ENCODE measurements around the gene ADGRB3. TPM values are rescaled to one million over a fixed set of nuclear protein-coding genes. Genes with fewer than 3 reads are reported as not detected.

Gene ADGRB3
- total and polyA plus RNA-seq, 10 of the 15 experiments (the other 5 are each of a cell fraction or from before 2014, with no cell fraction given) = 0.03 to 0.06 TPM; not detected in 8

DNA sequence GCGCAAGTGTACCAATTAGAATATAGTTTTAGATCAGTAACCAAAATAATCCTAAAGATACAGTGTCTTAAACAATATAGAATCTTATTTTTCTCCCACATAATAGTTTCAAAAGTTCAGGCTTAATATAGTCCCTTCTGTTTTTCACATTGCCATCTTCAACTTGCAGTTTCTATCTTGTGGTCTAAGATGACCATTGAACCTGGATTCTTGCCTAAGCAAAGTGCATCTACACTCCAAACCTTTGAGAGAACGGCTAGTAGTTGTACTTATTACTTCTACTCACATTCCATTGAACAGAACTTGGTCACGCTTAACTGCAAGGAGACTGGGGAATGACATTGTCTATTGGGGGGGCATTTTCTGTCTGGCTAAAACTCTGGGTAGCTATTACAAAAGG lies 788.7 kb downstream of the ADGRB3 start:
- RAD21 ChIA-PET (ENCODE audit: unreplicated experiment) = no interaction called here
- 70% methylated on average over 3 of the region's 3 CpGs for WGBS (ENCODE audit: insufficient coverage, insufficient replicate concordance, low lambda C conversion rate, missing lambda C conversion rate)
- no peak overlapping the region for H3K9ac ChIP-seq (ENCODE audit: control insufficient read depth, insufficient read depth, low read length)
- no peak overlapping the region for H3K4me3 ChIP-seq
- no peaks in the 10 kb centered on the region for H3K27me3 ChIP-seq (replicated peaks in 1 of 2; ENCODE audit: control insufficient read depth in 2 of 2, insufficient read depth in 2 of 2, low read length in 1 of 2)
- in situ Hi-C loops (cut with MboI) (no loop called here), intact Hi-C loops (cut with micrococcal nuclease; ENCODE audit: unreplicated experiment) (no loop called here)
- no peak for ATAC-seq
- POLR2A ChIA-PET = no interaction called here
- no peak overlapping the region for H3K4me2 ChIP-seq (ENCODE audit: control insufficient read depth, insufficient read depth)
- no peaks in the 10 kb centered on the region for H3K36me3 ChIP-seq (ENCODE audit: control insufficient read depth in 2 of 2, insufficient read depth in 2 of 2, low read length in 1 of 2)
- H3K27ac ChIP-seq (ENCODE audit: control insufficient read depth, insufficient read depth) = no peak overlapping the region
- DNase-seq (ENCODE audit: low read depth, low spot score) = no peak
- H3K9me3 ChIP-seq (replicated peaks; ENCODE audit: control insufficient read depth, insufficient read depth, low read length) = no peaks in the 10 kb centered on the region
- CTCF ChIA-PET = no interaction called here
- H3K79me2 ChIP-seq (ENCODE audit: control insufficient read depth, insufficient read depth, low read length) = no peaks in the 10 kb centered on the region
- BruUV-seq (replicated peaks) = no TSS peak
- H4K20me1 ChIP-seq (ENCODE audit: control insufficient read depth, insufficient read depth) = no peaks in the 10 kb centered on the region
- H2AFZ ChIP-seq (ENCODE audit: control insufficient read depth, low read depth, low read length) = no peak overlapping the region
- SMC1A ChIA-PET (ENCODE audit: uncharacterized antibody, unreplicated experiment) = no interaction called here
- H3K4me1 ChIP-seq (ENCODE audit: control insufficient read depth, insufficient read depth, low read length) = no peaks in the 10 kb centered on the region
- no peak for FAIRE-seq
- no peak for TF ChIP-seq RELA (IDR thresholded peaks at IDR 0.05; ENCODE audit: borderline replicate concordance, partially characterized antibody)
- TF ChIP-seq CHD4 (IDR thresholded peaks at IDR 0.05) = no peak
- TF ChIP-seq CREB1 (IDR thresholded peaks at IDR 0.05; ENCODE audit: low read depth) = no peak
- no peak for TF ChIP-seq SUPT20H (IDR thresholded peaks at IDR 0.05; ENCODE audit: borderline replicate concordance, control insufficient read depth, low read depth, low read length)
- no peak for TF ChIP-seq SPI1 (IDR thresholded peaks at IDR 0.05; ENCODE audit: borderline replicate concordance, insufficient read depth, low read depth, low read length)
- TF ChIP-seq EED (IDR thresholded peaks at IDR 0.05; ENCODE audit: low read depth) = no peak
- no peak for TF ChIP-seq RUNX3 (IDR thresholded peaks at IDR 0.05; ENCODE audit: low read length)
- TF ChIP-seq, protein P1, sequence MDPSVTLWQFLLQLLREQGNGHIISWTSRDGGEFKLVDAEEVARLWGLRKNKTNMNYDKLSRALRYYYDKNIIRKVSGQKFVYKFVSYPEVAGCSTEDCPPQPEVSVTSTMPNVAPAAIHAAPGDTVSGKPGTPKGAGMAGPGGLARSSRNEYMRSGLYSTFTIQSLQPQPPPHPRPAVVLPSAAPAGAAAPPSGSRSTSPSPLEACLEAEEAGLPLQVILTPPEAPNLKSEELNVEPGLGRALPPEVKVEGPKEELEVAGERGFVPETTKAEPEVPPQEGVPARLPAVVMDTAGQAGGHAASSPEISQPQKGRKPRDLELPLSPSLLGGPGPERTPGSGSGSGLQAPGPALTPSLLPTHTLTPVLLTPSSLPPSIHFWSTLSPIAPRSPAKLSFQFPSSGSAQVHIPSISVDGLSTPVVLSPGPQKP (IDR thresholded peaks at IDR 0.05; ENCODE audit: low read depth, low read length) = no peak
- no peak for TF ChIP-seq SREBF1 (IDR thresholded peaks at IDR 0.05; ENCODE audit: low read length)
- no peak for TF ChIP-seq ZNF274 (IDR thresholded peaks at IDR 0.05; ENCODE audit: insufficient read depth, insufficient read length)
- TF ChIP-seq, protein P2, sequence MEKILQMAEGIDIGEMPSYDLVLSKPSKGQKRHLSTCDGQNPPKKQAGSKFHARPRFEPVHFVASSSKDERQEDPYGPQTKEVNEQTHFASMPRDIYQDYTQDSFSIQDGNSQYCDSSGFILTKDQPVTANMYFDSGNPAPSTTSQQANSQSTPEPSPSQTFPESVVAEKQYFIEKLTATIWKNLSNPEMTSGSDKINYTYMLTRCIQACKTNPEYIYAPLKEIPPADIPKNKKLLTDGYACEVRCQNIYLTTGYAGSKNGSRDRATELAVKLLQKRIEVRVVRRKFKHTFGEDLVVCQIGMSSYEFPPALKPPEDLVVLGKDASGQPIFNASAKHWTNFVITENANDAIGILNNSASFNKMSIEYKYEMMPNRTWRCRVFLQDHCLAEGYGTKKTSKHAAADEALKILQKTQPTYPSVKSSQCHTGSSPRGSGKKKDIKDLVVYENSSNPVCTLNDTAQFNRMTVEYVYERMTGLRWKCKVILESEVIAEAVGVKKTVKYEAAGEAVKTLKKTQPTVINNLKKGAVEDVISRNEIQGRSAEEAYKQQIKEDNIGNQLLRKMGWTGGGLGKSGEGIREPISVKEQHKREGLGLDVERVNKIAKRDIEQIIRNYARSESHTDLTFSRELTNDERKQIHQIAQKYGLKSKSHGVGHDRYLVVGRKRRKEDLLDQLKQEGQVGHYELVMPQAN (conservative IDR thresholded peaks at IDR 0.05) = no peak
- no peak for TF ChIP-seq RAD21 (IDR thresholded peaks at IDR 0.05; ENCODE audit: insufficient read depth, low read depth, low read length)
- no peak for TF ChIP-seq BMI1 (IDR thresholded peaks at IDR 0.05; ENCODE audit: borderline replicate concordance)
- no peak for TF ChIP-seq CBX5 (IDR thresholded peaks at IDR 0.05; ENCODE audit: low read depth)
- no peak for TF ChIP-seq PAX8 (IDR thresholded peaks at IDR 0.05)
- TF ChIP-seq TCF3 (IDR thresholded peaks at IDR 0.05; ENCODE audit: borderline replicate concordance, insufficient read depth, low read depth, low read length) = no peak
- TF ChIP-seq, protein P3, sequence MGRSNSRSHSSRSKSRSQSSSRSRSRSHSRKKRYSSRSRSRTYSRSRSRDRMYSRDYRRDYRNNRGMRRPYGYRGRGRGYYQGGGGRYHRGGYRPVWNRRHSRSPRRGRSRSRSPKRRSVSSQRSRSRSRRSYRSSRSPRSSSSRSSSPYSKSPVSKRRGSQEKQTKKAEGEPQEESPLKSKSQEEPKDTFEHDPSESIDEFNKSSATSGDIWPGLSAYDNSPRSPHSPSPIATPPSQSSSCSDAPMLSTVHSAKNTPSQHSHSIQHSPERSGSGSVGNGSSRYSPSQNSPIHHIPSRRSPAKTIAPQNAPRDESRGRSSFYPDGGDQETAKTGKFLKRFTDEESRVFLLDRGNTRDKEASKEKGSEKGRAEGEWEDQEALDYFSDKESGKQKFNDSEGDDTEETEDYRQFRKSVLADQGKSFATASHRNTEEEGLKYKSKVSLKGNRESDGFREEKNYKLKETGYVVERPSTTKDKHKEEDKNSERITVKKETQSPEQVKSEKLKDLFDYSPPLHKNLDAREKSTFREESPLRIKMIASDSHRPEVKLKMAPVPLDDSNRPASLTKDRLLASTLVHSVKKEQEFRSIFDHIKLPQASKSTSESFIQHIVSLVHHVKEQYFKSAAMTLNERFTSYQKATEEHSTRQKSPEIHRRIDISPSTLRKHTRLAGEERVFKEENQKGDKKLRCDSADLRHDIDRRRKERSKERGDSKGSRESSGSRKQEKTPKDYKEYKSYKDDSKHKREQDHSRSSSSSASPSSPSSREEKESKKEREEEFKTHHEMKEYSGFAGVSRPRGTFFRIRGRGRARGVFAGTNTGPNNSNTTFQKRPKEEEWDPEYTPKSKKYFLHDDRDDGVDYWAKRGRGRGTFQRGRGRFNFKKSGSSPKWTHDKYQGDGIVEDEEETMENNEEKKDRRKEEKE (IDR thresholded peaks at IDR 0.05) = no peak
